ENCODE results near the gene MPI. TPM values are rescaled to one million over a fixed set of nuclear protein-coding genes. Genes with fewer than 3 reads are reported as not detected.
"Not testable (repeated sequence)": the region's sequence is repeated elsewhere in the genome, so short reads cannot be mapped to it uniquely, and the experiment has no call there.

Gene MPI
- total RNA-seq, 1 experiment from 2014 or later: 57.5 TPM

- no peak for DNase-seq
- H3K14ac ChIP-seq (ENCODE audit: insufficient read depth, low read length): no peak overlapping the region
- H3K9me3 ChIP-seq (ENCODE audit: control insufficient read depth, low read depth, low read length): no peaks in the 10 kb centered on the region
- H3K27ac Mint-ChIP-seq: no peak overlapping the region
- H3K4me1 ChIP-seq (ENCODE audit: insufficient read depth, low read length): no peaks in the 10 kb centered on the region
- H3K27ac ChIP-seq (ENCODE audit: insufficient read length, low read depth, low read length): no peak overlapping the region
- H3K56ac ChIP-seq (ENCODE audit: insufficient read length, low read depth, low read length): no peak overlapping the region
- no peak overlapping the region for H2BK5ac ChIP-seq (ENCODE audit: insufficient read length, low read length)
- H2AFZ ChIP-seq (ENCODE audit: low read length): no peak overlapping the region
- no peak overlapping the region for H2BK15ac ChIP-seq (ENCODE audit: low read depth, low read length)
- H3K36me3 Mint-ChIP-seq (ENCODE audit: insufficient read depth in 1 of 3, low read depth in 3 of 3): peaks cover 38 to 58% (median 51%) of the 10 kb centered on the region in 3 experiments
- no peak overlapping the region for H3K4ac ChIP-seq (ENCODE audit: low read depth, low read length)
- H3K27me3 ChIP-seq (ENCODE audit: insufficient read depth, low read length): no peaks in the 10 kb centered on the region
- H3K79me2 ChIP-seq (ENCODE audit: insufficient read depth, low read length): no peaks in the 10 kb centered on the region
- H3K27me3 Mint-ChIP-seq (ENCODE audit: low read depth): no peaks in the 10 kb centered on the region
- H2AK5ac ChIP-seq (ENCODE audit: insufficient read length, low read length): no peak overlapping the region
- no peak for TF ChIP-seq CTCF (conservative IDR thresholded peaks at IDR 0.05)
- no peak overlapping the region for H3K18ac ChIP-seq (ENCODE audit: insufficient read length, low read depth, low read length)
- no peak overlapping the region for H4K91ac ChIP-seq (ENCODE audit: insufficient read length, low read depth, low read length)
- H3K4me3 Mint-ChIP-seq: no peak overlapping the region
- no peak overlapping the region for H2BK12ac ChIP-seq (ENCODE audit: insufficient read length, low read depth, low read length)
- H3K79me1 ChIP-seq (ENCODE audit: insufficient read depth, low read depth, low read length, poor library complexity, severe bottlenecking): no peaks in the 10 kb centered on the region
- H3K9me3 Mint-ChIP-seq: peaks cover 0 to 5% of the 10 kb centered on the region in 2 experiments; a peak in 1 of 5 replicates
- no peak overlapping the region for H3T11ph ChIP-seq (ENCODE audit: low read length)
- no peaks in the 10 kb centered on the region for H3K4me1 Mint-ChIP-seq
- H2BK20ac ChIP-seq (ENCODE audit: low read depth, low read length, poor library complexity, severe bottlenecking): no peak overlapping the region
- no CpG with 5 or more reads among the region's 9 CpGs for WGBS (ENCODE audit: extremely low coverage, insufficient read length, low lambda C conversion rate)
- H4K8ac ChIP-seq (replicated peaks; ENCODE audit: insufficient read length, low read depth, low read length): no peak overlapping the region
- H4K5ac ChIP-seq (ENCODE audit: insufficient read length, low read depth, low read length): no peak overlapping the region
- H3K9ac ChIP-seq (ENCODE audit: extremely low read depth, insufficient read length, low read length): no peak overlapping the region
- no peak overlapping the region for H2BK120ac ChIP-seq (ENCODE audit: low read depth, low read length, poor library complexity, severe bottlenecking)
- no peaks in the 10 kb centered on the region for H4K20me1 ChIP-seq (ENCODE audit: control insufficient read depth, insufficient read depth, insufficient read length)
- no peaks in the 10 kb centered on the region for H3K23me2 ChIP-seq (ENCODE audit: insufficient read length, low read depth, low read length, poor library complexity, severe bottlenecking)
- no peak overlapping the region for H3K23ac ChIP-seq (ENCODE audit: insufficient read length, low read depth, low read length)
- H3K4me2 ChIP-seq (ENCODE audit: insufficient read depth, insufficient read length, low read length): no peak overlapping the region
Observed at GRCh38 chr15:74913041-74913440, 23.2 kb downstream of the MPI start.

GRCh38 chr15:74913799-74914198 lies 24.0 kb downstream of the MPI start:
- not testable (repeated sequence) for H2AK5ac ChIP-seq (ENCODE audit: insufficient read length, low read length); H3K23ac ChIP-seq (ENCODE audit: insufficient read length, low read depth, low read length); H3K4me1 Mint-ChIP-seq; H3K9ac ChIP-seq (ENCODE audit: extremely low read depth, insufficient read length, low read length); H3K14ac ChIP-seq (ENCODE audit: insufficient read depth, low read length); H3K56ac ChIP-seq (ENCODE audit: insufficient read length, low read depth, low read length); H3K9me3 ChIP-seq (ENCODE audit: control insufficient read depth, low read depth, low read length); H4K5ac ChIP-seq (ENCODE audit: insufficient read length, low read depth, low read length); H2BK5ac ChIP-seq (ENCODE audit: insufficient read length, low read length); H2BK12ac ChIP-seq (ENCODE audit: insufficient read length, low read depth, low read length); H2BK120ac ChIP-seq (ENCODE audit: low read depth, low read length, poor library complexity, severe bottlenecking); H3K27me3 Mint-ChIP-seq (ENCODE audit: low read depth); H3K27ac ChIP-seq (ENCODE audit: insufficient read length, low read depth, low read length); H3K79me2 ChIP-seq (ENCODE audit: insufficient read depth, low read length); H3K4me1 ChIP-seq (ENCODE audit: insufficient read depth, low read length); H3K23me2 ChIP-seq (ENCODE audit: insufficient read length, low read depth, low read length, poor library complexity, severe bottlenecking); H3K9me3 Mint-ChIP-seq; H4K20me1 ChIP-seq (ENCODE audit: control insufficient read depth, insufficient read depth, insufficient read length); H3K4ac ChIP-seq (ENCODE audit: low read depth, low read length); H4K91ac ChIP-seq (ENCODE audit: insufficient read length, low read depth, low read length); DNase-seq; H3T11ph ChIP-seq (ENCODE audit: low read length); H2BK20ac ChIP-seq (ENCODE audit: low read depth, low read length, poor library complexity, severe bottlenecking); H3K4me3 Mint-ChIP-seq; H3K18ac ChIP-seq (ENCODE audit: insufficient read length, low read depth, low read length); H3K27ac Mint-ChIP-seq; H2BK15ac ChIP-seq (ENCODE audit: low read depth, low read length); H4K8ac ChIP-seq (replicated peaks; ENCODE audit: insufficient read length, low read depth, low read length); H3K4me2 ChIP-seq (ENCODE audit: insufficient read depth, insufficient read length, low read length); H2AFZ ChIP-seq (ENCODE audit: low read length); H3K79me1 ChIP-seq (ENCODE audit: insufficient read depth, low read depth, low read length, poor library complexity, severe bottlenecking); H3K27me3 ChIP-seq (ENCODE audit: insufficient read depth, low read length)
- H3K36me3 Mint-ChIP-seq (ENCODE audit: insufficient read depth in 1 of 3, low read depth in 3 of 3): peaks cover 41 to 63% (median 51%) of the 10 kb centered on the region in 3 experiments
- no CpG with 5 or more reads among the region's 8 CpGs for WGBS (ENCODE audit: extremely low coverage, insufficient read length, low lambda C conversion rate)
